GM21360 (cell line): ENCODE results near the gene ANO1.

Source experiments
- ATAC-seq: cut with Tn5 transposase; IDR thresholded peaks from one replicate; pipeline ENCODE4 v1.9.1; 2021; ENCODE audit warnings: mild to moderate bottlenecking, moderate library complexity; ENCODE audit not compliant: unreplicated experiment

The ANO1 gene

GRCh38 chr11:70133771-70134335 is 55.7 kb downstream of the ANO1 start:
- no peak for ATAC-seq

- ATAC-seq: no peak
Observed at GRCh38 chr11:70134490-70134889, 56.4 kb downstream of the ANO1 start.

- no peak for ATAC-seq
Observed at GRCh38 chr11:70135142-70135541, 57.0 kb downstream of the ANO1 start.

GRCh38 chr11:70135625-70136059 is 57.5 kb downstream of the ANO1 start:
- ATAC-seq: no peak

GRCh38 chr11:70137383-70137782 is 59.3 kb downstream of the ANO1 start:
- no peak for ATAC-seq

GRCh38 chr11:70138403-70138802 is 60.3 kb downstream of the ANO1 start:
- ATAC-seq: no peak

- ATAC-seq: no peak
Observed at GRCh38 chr11:70139785-70140410, 61.8 kb downstream of the ANO1 start.

GRCh38 chr11:70140711-70141485 is 62.8 kb downstream of the ANO1 start:
- no peak for ATAC-seq

GRCh38 chr11:70141486-70142220 is 63.5 kb downstream of the ANO1 start:
- no peak for ATAC-seq

GRCh38 chr11:70142221-70142875 is 64.2 kb downstream of the ANO1 start:
- no peak for ATAC-seq

GRCh38 chr11:70144262-70144661 is 66.1 kb downstream of the ANO1 start:
- no peak for ATAC-seq

GRCh38 chr11:70145071-70145470 is 67.0 kb downstream of the ANO1 start:
- no peak for ATAC-seq

GRCh38 chr11:70145841-70146240 is 67.7 kb downstream of the ANO1 start:
- no peak for ATAC-seq

- no peak for ATAC-seq
Observed at GRCh38 chr11:70146299-70146698, 68.2 kb downstream of the ANO1 start.

GRCh38 chr11:70146895-70147520 is 68.9 kb downstream of the ANO1 start:
- ATAC-seq: no peak

- ATAC-seq: no peak
Observed at GRCh38 chr11:70147668-70148067, 69.6 kb downstream of the ANO1 start.

GRCh38 chr11:70151671-70152070 is 73.6 kb downstream of the ANO1 start:
- ATAC-seq: no peak

GRCh38 chr11:70153133-70153727 is 75.1 kb downstream of the ANO1 start:
- ATAC-seq: no peak

- ATAC-seq: no peak
Observed at GRCh38 chr11:70155386-70155785, 77.3 kb downstream of the ANO1 start.
